ENCODE results near the gene C2CD3.

- TF ChIP-seq, protein P1, sequence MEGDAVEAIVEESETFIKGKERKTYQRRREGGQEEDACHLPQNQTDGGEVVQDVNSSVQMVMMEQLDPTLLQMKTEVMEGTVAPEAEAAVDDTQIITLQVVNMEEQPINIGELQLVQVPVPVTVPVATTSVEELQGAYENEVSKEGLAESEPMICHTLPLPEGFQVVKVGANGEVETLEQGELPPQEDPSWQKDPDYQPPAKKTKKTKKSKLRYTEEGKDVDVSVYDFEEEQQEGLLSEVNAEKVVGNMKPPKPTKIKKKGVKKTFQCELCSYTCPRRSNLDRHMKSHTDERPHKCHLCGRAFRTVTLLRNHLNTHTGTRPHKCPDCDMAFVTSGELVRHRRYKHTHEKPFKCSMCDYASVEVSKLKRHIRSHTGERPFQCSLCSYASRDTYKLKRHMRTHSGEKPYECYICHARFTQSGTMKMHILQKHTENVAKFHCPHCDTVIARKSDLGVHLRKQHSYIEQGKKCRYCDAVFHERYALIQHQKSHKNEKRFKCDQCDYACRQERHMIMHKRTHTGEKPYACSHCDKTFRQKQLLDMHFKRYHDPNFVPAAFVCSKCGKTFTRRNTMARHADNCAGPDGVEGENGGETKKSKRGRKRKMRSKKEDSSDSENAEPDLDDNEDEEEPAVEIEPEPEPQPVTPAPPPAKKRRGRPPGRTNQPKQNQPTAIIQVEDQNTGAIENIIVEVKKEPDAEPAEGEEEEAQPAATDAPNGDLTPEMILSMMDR (IDR thresholded peaks at IDR 0.05 in 8 of 11, conservative IDR thresholded peaks at IDR 0.05 in 3 of 11): no peak
- TF ChIP-seq POLR2A (IDR thresholded peaks at IDR 0.05) (no peak), POLR2AphosphoS5 (IDR thresholded peaks at IDR 0.05) (no peak)
These were observed 151.6 kb downstream of the C2CD3 start for GRCh38 chr11:74019104-74019738.
